Left ventricle myocardium inferior (tissue), 1 donor: Measurements from ENCODE around the gene MAP4K3. TPM values are rescaled to one million over a fixed set of nuclear protein-coding genes. Genes with fewer than 3 reads are reported as not detected.
"Not testable (repeated sequence)": the region's sequence is repeated elsewhere in the genome, so short reads cannot be mapped to it uniquely, and the experiment has no call there.

ENCODE experiments used
- DNase-seq: peaks from one replicate; pipeline ENCODE4 v3.0.0-alpha.2; 2020
- H3K27ac ChIP-seq: fragments of 200-600 bp; replicated peaks from 2 replicates; pipeline ENCODE4 v1.8.0; 2021
- H3K27me3 ChIP-seq: fragments of 200-600 bp; 2 replicates; pipeline ENCODE4 v1.8.0; 2021; ENCODE audit warnings: low read depth
- H3K36me3 ChIP-seq: fragments of 200-600 bp; 2 replicates; pipeline ENCODE4 v1.8.0; 2021
- H3K4me1 ChIP-seq: fragments of 200-600 bp; 2 replicates; pipeline ENCODE4 v1.8.0; 2021
- H3K4me3 ChIP-seq: fragments of 200-600 bp; 2 replicates; pipeline ENCODE4 v1.8.0; 2021; ENCODE audit warnings: mild to moderate bottlenecking, moderate library complexity
- H3K9me3 ChIP-seq: fragments of 200-600 bp; replicated peaks from 2 replicates; pipeline ENCODE4 v1.8.0; 2021
- CTCF ChIP-seq: fragments of 200-600 bp; IDR thresholded peaks from 2 replicates; pipeline ENCODE4 v1.8.0; 2021; ENCODE audit warnings: antibody characterized with exemption, mild to moderate bottlenecking, borderline replicate concordance
- intact Hi-C: fragments of 100-400 bp; cut with micrococcal nuclease; formaldehyde crosslinking; loops from one replicate; pipeline ENCODE4 v1.11.0; 2022
- total RNA-seq: library from RNA; stranded (reverse); fragmentation: NEBNext Ultra II Directional; extraction: Animal tissue kit (Norgen Biotek cat#: 25700); gene quantifications from one replicate; pipeline ENCODE4 v1.2.1, GENCODE V29; 2021
- donor health status: DM: no; HTN: yes; CAD: no; lungs with severe emphysema.

MAP4K3 gene
- total RNA-seq, 1 donor from 2014 or later, result 37.1 TPM

DNA sequence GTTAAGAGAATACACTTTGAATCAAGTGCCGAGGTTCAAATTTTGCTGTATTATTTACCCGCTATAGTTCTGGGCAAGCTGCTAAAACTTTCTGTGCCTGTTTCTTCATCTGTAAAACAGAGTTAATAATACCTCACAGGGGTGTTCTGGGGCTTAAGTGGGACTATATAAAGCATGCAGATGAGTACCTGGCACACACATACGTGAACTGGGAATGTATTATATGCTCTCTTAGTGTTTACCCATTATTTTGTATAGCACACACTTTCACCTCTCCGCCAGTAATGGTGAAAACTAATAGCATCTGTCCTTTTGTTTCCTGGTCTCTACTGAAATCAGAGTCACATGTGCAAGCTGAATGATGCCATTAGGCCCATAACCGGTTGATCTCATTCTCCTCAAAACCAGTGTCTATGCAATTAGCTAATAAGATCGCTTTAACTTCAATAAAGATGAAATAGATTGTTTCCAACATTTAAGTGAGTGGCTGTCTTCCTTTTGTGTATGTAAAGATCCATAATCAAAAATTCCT lies 189.5 kb downstream of the MAP4K3 start:
- DNase-seq, result no peak
- Histone ChIP-seq H3K27ac (peak overlapping the region; percentile 54), H3K9me3 (no peaks in the 10 kb centered on the region), H3K4me1 (peaks cover 5% of the 10 kb centered on the region), H3K27me3 (no peaks in the 10 kb centered on the region), H3K36me3 (peaks cover 42% of the 10 kb centered on the region), H3K4me3 (no peak overlapping the region)
- intact Hi-C loops, result no loop called here
- TF ChIP-seq CTCF, result no peak

- Histone ChIP-seq H3K27me3 (no peaks in the 10 kb centered on the region), H3K9me3 (no peaks in the 10 kb centered on the region), H3K36me3 (peaks cover 31% of the 10 kb centered on the region), H3K27ac (peak overlapping the region; percentile 54), H3K4me1 (peaks cover 5% of the 10 kb centered on the region), H3K4me3 (no peak overlapping the region)
- intact Hi-C loops, result no loop called here
- TF ChIP-seq CTCF, result no peak
- DNase-seq, result no peak
Observed at GRCh38 chr2:39246382-39246980, 190.6 kb downstream of the MAP4K3 start.

DNA sequence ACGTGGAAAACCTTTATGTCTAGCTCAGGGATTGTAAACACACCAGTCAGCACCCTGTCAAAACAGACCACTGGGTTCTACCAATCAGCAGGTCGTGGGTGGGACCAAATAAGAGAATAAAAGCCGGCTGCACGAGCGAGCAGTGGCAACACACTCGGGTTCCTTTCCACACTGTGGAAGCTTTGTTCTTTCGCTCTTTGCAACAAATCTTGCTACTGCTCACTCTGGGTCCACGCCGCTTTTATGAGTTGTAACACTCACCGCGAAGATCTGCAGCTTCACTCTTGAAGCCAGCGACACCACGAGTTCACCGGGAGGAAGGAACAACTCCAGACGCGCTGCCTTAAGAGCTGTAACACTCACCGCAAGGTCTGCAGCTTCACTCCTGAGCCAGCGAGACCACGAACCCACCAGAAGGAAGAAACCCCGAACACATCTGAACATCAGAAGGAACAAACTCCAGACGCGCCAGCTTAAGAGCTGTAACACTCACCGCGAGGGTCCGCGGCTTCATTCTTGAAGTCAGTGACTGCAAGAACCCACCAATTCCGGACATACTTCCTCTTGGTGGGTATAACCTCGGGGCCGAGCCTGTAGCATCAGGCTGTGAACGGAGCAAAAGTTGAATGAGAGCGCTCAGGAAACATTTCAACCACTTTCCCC lies 192.0 kb downstream of the MAP4K3 start:
- H3K4me1 ChIP-seq, DNase-seq, intact Hi-C loops, H3K9me3 ChIP-seq, H3K27ac ChIP-seq, H3K27me3 ChIP-seq: not testable (repeated sequence)
- peak overlapping the region; percentile 42 for H3K4me3 ChIP-seq
- H3K36me3 ChIP-seq, result peaks cover 17% of the 10 kb centered on the region

DNA sequence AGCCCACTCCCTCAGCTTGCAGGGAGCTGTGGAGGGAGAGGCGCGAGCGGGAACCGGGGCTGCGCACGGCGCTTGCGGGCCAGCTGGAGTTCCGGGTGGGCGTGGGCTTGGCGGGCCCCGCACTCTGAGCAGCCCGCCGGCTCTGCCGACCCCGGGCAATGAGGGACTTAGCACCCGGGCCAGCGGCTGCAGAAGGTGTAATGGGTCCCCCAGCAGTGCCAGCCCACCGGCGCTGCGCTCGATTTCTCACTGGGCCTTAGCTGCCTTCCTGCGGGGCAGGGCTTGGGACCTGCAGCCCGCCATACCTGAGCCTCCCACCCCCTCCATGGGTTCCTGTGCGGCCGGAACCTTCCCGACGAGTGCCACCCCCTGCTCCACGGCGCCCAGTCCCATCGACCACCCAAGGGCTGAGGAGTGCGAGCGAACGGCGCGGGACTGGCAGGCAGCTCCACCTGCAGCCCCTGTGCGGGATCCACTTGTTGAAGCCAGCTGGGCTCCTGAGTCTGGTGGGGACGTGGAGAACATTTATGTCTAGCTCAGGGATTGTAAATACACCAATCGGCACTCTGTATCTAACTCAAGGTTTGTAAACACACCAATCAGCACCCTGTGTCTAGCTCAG lies 192.7 kb downstream of the MAP4K3 start:
- H3K9me3 ChIP-seq, intact Hi-C loops, H3K27me3 ChIP-seq, H3K27ac ChIP-seq, DNase-seq, H3K4me1 ChIP-seq: not testable (repeated sequence)
- H3K36me3 ChIP-seq, result peaks cover 10% of the 10 kb centered on the region
- peak overlapping the region; percentile 58 for H3K4me3 ChIP-seq

- H3K4me1 ChIP-seq, result peaks cover 5% of the 10 kb centered on the region
- H3K27me3 ChIP-seq, result no peaks in the 10 kb centered on the region
- H3K9me3 ChIP-seq, result no peaks in the 10 kb centered on the region
- DNase-seq, result peak; percentile 35
- TF ChIP-seq CTCF, result no peak
- no peak within 1 kb of the TSS for H3K27ac ChIP-seq
- intact Hi-C loops, result no loop called here
- peaks cover 2% of the 10 kb centered on the region for H3K36me3 ChIP-seq
- H3K4me3 ChIP-seq, result peak within 1 kb of the TSS; percentile 58
Observed at GRCh38 chr2:39243469-39244123, 193.5 kb downstream of the MAP4K3 start, which contains the start of gene CDKL4. Gene CDKL4 (minus strand): TSS chr2:39243970.

GRCh38 chr2:39241588-39241987 lies 195.5 kb downstream of the MAP4K3 start:
- no peaks in the 10 kb centered on the region for H3K36me3 ChIP-seq
- TF ChIP-seq CTCF, result no peak

More at GRCh38 chr2:39241588-39241987, 195.5 kb downstream of the MAP4K3 start:
- Histone ChIP-seq H3K27me3 (no peaks in the 10 kb centered on the region), H3K9me3 (peaks cover 5% of the 10 kb centered on the region), H3K4me3 (no peak overlapping the region), H3K4me1 (no peaks in the 10 kb centered on the region), H3K27ac (peak overlapping the region; percentile 10)
- DNase-seq, result no peak
- intact Hi-C loops, result no loop called here
